OCI-LY7 (cell line): ENCODE data around the gene SMOC1.

ENCODE experiments used
- EZH2phosphoT487 ChIP-seq: fragments of 200-600 bp; sonication (generic); IDR thresholded peaks from 2 replicates; pipeline ENCODE4 v1.6.1; 2018; ENCODE audit warnings: low read depth, borderline replicate concordance, mild to moderate bottlenecking, mixed run types, antibody characterized with exemption, low read length, moderate library complexity, mixed read lengths
- TF ChIP-seq, protein P1 (sequence below): fragments of 200-600 bp; sonication (generic); conservative IDR thresholded peaks from 2 replicates; pipeline ENCODE4 v1.5.1; 2014; ENCODE audit warnings: mild to moderate bottlenecking, antibody characterized with exemption, low read length, moderate library complexity, mixed read lengths

- TF ChIP-seq, protein P1, sequence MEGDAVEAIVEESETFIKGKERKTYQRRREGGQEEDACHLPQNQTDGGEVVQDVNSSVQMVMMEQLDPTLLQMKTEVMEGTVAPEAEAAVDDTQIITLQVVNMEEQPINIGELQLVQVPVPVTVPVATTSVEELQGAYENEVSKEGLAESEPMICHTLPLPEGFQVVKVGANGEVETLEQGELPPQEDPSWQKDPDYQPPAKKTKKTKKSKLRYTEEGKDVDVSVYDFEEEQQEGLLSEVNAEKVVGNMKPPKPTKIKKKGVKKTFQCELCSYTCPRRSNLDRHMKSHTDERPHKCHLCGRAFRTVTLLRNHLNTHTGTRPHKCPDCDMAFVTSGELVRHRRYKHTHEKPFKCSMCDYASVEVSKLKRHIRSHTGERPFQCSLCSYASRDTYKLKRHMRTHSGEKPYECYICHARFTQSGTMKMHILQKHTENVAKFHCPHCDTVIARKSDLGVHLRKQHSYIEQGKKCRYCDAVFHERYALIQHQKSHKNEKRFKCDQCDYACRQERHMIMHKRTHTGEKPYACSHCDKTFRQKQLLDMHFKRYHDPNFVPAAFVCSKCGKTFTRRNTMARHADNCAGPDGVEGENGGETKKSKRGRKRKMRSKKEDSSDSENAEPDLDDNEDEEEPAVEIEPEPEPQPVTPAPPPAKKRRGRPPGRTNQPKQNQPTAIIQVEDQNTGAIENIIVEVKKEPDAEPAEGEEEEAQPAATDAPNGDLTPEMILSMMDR, result no peak
- no peak for TF ChIP-seq EZH2phosphoT487
Measured at GRCh38 chr14:69941768-69942742, 62.8 kb downstream of the SMOC1 start.
